WTC11 (cell line): Measurements from ENCODE around the gene MIA2. TPM values are rescaled to one million over a fixed set of nuclear protein-coding genes. Genes with fewer than 3 reads are reported as not detected.

Source experiments
- ATAC-seq: fragments of 200-7000 bp; cut with Tn5 transposase; 2 replicates; pipeline ENCODE4 v1.10.0; 2021; ENCODE audit warnings: mild to moderate bottlenecking, moderate library complexity
- CTCF ChIA-PET: fragments of 300-600 bp; sonication (Branson Sonifier 250); formaldehyde crosslinking; loops from one replicate; lab custom pipeline; 2021; ENCODE audit warnings: antibody characterized with exemption; lab: Charles Lee
- POLR2A ChIA-PET: fragments of 350-600 bp; sonication (Branson Sonifier 250); formaldehyde crosslinking; loops from one replicate; lab custom pipeline; 2021; ENCODE audit warnings: antibody characterized with exemption; lab: Charles Lee
- DNase-seq: peaks from one replicate; pipeline ENCODE4 v3.0.0; 2021; ENCODE audit warnings: low spot score
- H3K27ac Mint-ChIP-seq: 2 replicates; pipeline ENCODE4 v1.8.0; 2021; ENCODE audit warnings: mixed read lengths
- H3K27me3 Mint-ChIP-seq: 2 replicates; pipeline ENCODE4 v1.8.0; 2021; ENCODE audit warnings: low read depth, mild to moderate bottlenecking, moderate library complexity, mixed read lengths
- H3K36me3 Mint-ChIP-seq: 2 replicates; pipeline ENCODE4 v1.8.0; 2021; ENCODE audit warnings: mixed read lengths
- H3K4me1 Mint-ChIP-seq: 2 replicates; pipeline ENCODE4 v1.8.0; 2022; ENCODE audit warnings: mixed read lengths
- H3K4me3 Mint-ChIP-seq: 2 replicates; pipeline ENCODE4 v1.8.0; 2021; ENCODE audit warnings: mild to moderate bottlenecking, moderate library complexity, mixed read lengths
- H3K9me3 Mint-ChIP-seq: 2 replicates; pipeline ENCODE4 v1.8.0; 2021; ENCODE audit warnings: mixed read lengths
- CBFB ChIP-seq: sonication (generic); formaldehyde crosslinking; IDR thresholded peaks from 2 replicates; pipeline ENCODE4 v1.8.1; 2022; ENCODE audit warnings: mild to moderate bottlenecking, low read depth, missing genetic modification reagents
- CREM ChIP-seq: sonication (generic); formaldehyde crosslinking; IDR thresholded peaks from 2 replicates; pipeline ENCODE4 v1.8.1; 2022; ENCODE audit warnings: mild to moderate bottlenecking, missing genetic modification reagents, moderate library complexity
- FOXK1 ChIP-seq: sonication (generic); formaldehyde crosslinking; IDR thresholded peaks from 2 replicates; pipeline ENCODE4 v1.8.0; 2022; ENCODE audit warnings: mild to moderate bottlenecking, moderate library complexity, missing genetic modification reagents
- FOXP4 ChIP-seq: sonication (generic); formaldehyde crosslinking; IDR thresholded peaks from 2 replicates; pipeline ENCODE4 v1.8.0; 2022; ENCODE audit warnings: mild to moderate bottlenecking, missing genetic modification reagents
- GRHL2 ChIP-seq: fragments of 250-450 bp; sonication (Bioruptor Pico); IDR thresholded peaks from 2 replicates; pipeline ENCODE4 v1.8.0; 2022; ENCODE audit warnings: mild to moderate bottlenecking, moderate library complexity; ENCODE audit not compliant: insufficient replicate concordance, severe bottlenecking
- KAT7 ChIP-seq: sonication (generic); formaldehyde crosslinking; IDR thresholded peaks from 2 replicates; pipeline ENCODE4 v1.8.1; 2023; ENCODE audit warnings: missing genetic modification reagents, mild to moderate bottlenecking, borderline replicate concordance
- NFYB ChIP-seq: sonication (generic); formaldehyde crosslinking; conservative IDR thresholded peaks from 2 replicates; pipeline ENCODE4 v1.8.0; 2022; ENCODE audit warnings: low read depth, missing genetic modification reagents
- NR1H2 ChIP-seq: sonication (generic); formaldehyde crosslinking; IDR thresholded peaks from 2 replicates; pipeline ENCODE4 v1.9.0; 2021; ENCODE audit warnings: mild to moderate bottlenecking, moderate library complexity, missing genetic modification reagents
- NR2C2 ChIP-seq: sonication (generic); formaldehyde crosslinking; IDR thresholded peaks from 2 replicates; pipeline ENCODE4 v1.8.0; 2022; ENCODE audit warnings: mild to moderate bottlenecking, missing genetic modification reagents
- RORB ChIP-seq: fragments of 250-450 bp; sonication (Bioruptor Pico); IDR thresholded peaks from 2 replicates; pipeline ENCODE4 v1.9.0; 2021; ENCODE audit warnings: mild to moderate bottlenecking
- TEAD4 ChIP-seq: sonication (generic); formaldehyde crosslinking; IDR thresholded peaks from 2 replicates; pipeline ENCODE4 v1.8.0; 2022; ENCODE audit warnings: mild to moderate bottlenecking, missing genetic modification reagents
- ZNF121 ChIP-seq: sonication (generic); formaldehyde crosslinking; IDR thresholded peaks from 2 replicates; pipeline ENCODE4 v1.8.0; 2023; ENCODE audit warnings: missing genetic modification reagents
- ZNF138 ChIP-seq: sonication (generic); formaldehyde crosslinking; conservative IDR thresholded peaks from 2 replicates; pipeline ENCODE4 v1.8.1; 2022; ENCODE audit warnings: mild to moderate bottlenecking, moderate library complexity, missing genetic modification reagents
- ZNF219 ChIP-seq: sonication (generic); formaldehyde crosslinking; IDR thresholded peaks from 2 replicates; pipeline ENCODE4 v1.8.0; 2023; ENCODE audit warnings: missing genetic modification reagents, mild to moderate bottlenecking, borderline replicate concordance
- ZNF281 ChIP-seq: sonication (generic); formaldehyde crosslinking; IDR thresholded peaks from 2 replicates; pipeline ENCODE4 v1.8.0; 2023; ENCODE audit warnings: mild to moderate bottlenecking, missing genetic modification reagents
- ZNF416 ChIP-seq: fragments of 250-450 bp; sonication (Bioruptor Pico); IDR thresholded peaks from 2 replicates; pipeline ENCODE4 v1.9.0; 2021; ENCODE audit warnings: mild to moderate bottlenecking, inconsistent platforms
- ZNF532 ChIP-seq: fragments of 250-450 bp; sonication (Bioruptor Pico); IDR thresholded peaks from 2 replicates; pipeline ENCODE4 v1.9.0; 2021; ENCODE audit warnings: mild to moderate bottlenecking, borderline replicate concordance
- total RNA-seq: library from RNA; stranded (reverse); gene quantifications from 3 replicates; pipeline ENCODE4 v1.2.3, GENCODE V29; 2021

Gene MIA2
- total RNA-seq, 1 experiment from 2014 or later, result 11.3 TPM

- TF ChIP-seq GRHL2 (CRISPR knock-in tag) (no peak), NR2C2 (no peak), CBFB (CRISPR knock-in tag) (no peak), ZNF532 (CRISPR knock-in tag) (no peak), NFYB (CRISPR knock-in tag) (no peak), FOXK1 (CRISPR knock-in tag) (no peak), TEAD4 (no peak)
- Mint-ChIP-seq H3K27ac (no peak overlapping the region), H3K4me1 (no peaks in the 10 kb centered on the region), H3K27me3 (no peaks in the 10 kb centered on the region), H3K36me3 (no peaks in the 10 kb centered on the region), H3K9me3 (no peaks in the 10 kb centered on the region), H3K4me3 (no peak overlapping the region)
- ATAC-seq (no peak), DNase-seq (no peak)
- POLR2A ChIA-PET, result no interaction called here
- CTCF ChIA-PET, result no interaction called here
Observed at GRCh38 chr14:39241637-39242036, 7.9 kb downstream of the MIA2 start.

GRCh38 chr14:39243831-39244230, 10.1 kb downstream of the MIA2 start:
- Mint-ChIP-seq H3K27me3 (no peaks in the 10 kb centered on the region), H3K4me3 (no peak overlapping the region), H3K27ac (no peak overlapping the region), H3K36me3 (no peaks in the 10 kb centered on the region), H3K9me3 (no peaks in the 10 kb centered on the region), H3K4me1 (no peaks in the 10 kb centered on the region)
- no peak for TF ChIP-seq NR1H2
- TF ChIP-seq RORB, result no peak
- no peak for TF ChIP-seq ZNF138
- TF ChIP-seq ZNF416 (CRISPR knock-in tag), result no peak
- no peak for TF ChIP-seq TEAD4
- no peak for TF ChIP-seq KAT7 (CRISPR knock-in tag)
- no peak for TF ChIP-seq ZNF281
- no peak for TF ChIP-seq CREM (CRISPR knock-in tag)
- no peak for TF ChIP-seq GRHL2 (CRISPR knock-in tag)
- TF ChIP-seq ZNF219, result no peak
- TF ChIP-seq FOXP4 (CRISPR knock-in tag), result no peak
- no peak for TF ChIP-seq ZNF121 (CRISPR knock-in tag)
- no peak for ATAC-seq
- CTCF ChIA-PET, result no interaction called here
- POLR2A ChIA-PET, result no interaction called here
- no peak for DNase-seq
